Memory B cell (primary cell): ENCODE measurements around the gene EXT2.

Experiments used
- ATAC-seq: fragments of 150-1000 bp; cut with Tn5 transposase; 2 replicates; pipeline ENCODE4 v1.10.0; 2021; ENCODE audit warnings: low read depth, mild to moderate bottlenecking, moderate library complexity
- DNase-seq, 2 donors: peaks; one replicate each; pipeline ENCODE4 v3.0.0; 2022; ENCODE audit warnings: low spot score in 2 of 2
- H3K27ac Mint-ChIP-seq: one replicate; pipeline ENCODE4 v1.8.0; 2022; ENCODE audit warnings: mild to moderate bottlenecking, moderate library complexity, mixed read lengths
- H3K27me3 Mint-ChIP-seq: one replicate; pipeline ENCODE4 v1.8.0; 2022; ENCODE audit warnings: mixed read lengths
- H3K36me3 Mint-ChIP-seq: one replicate; pipeline ENCODE4 v1.8.0; 2022; ENCODE audit warnings: mild to moderate bottlenecking, mixed read lengths
- H3K4me1 Mint-ChIP-seq: one replicate; pipeline ENCODE4 v1.8.0; 2022; ENCODE audit warnings: mixed read lengths
- H3K4me3 Mint-ChIP-seq: one replicate; pipeline ENCODE4 v1.8.0; 2022; ENCODE audit warnings: mild to moderate bottlenecking, moderate library complexity, mixed read lengths
- H3K9me3 Mint-ChIP-seq: one replicate; pipeline ENCODE4 v1.8.0; 2022; ENCODE audit warnings: mixed read lengths

Gene EXT2

DNA sequence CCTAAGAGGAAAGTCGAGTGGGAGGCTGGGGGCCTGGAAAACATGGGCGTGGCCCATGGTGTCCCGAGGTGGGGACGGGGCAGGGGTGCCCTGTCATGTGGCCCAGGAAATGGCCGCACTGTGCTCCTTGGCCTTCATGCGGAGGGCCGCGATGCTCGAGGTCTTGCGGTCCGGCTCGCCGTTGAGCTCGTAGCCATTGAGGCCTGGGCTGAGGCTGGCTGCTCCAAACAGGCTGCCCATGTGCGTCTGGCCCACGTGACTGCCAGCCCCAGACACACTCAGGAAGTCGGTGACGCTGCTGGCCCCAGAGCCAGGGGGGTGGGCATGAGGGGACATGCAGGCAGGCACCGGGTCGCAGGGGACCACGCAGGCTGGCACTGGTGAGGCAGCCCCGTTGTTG lies 169.3 kb downstream of the EXT2 start:
- Mint-ChIP-seq H3K4me1 (no peaks in the 10 kb centered on the region), H3K9me3 (no peaks in the 10 kb centered on the region), H3K27me3 (peaks cover 2% of the 10 kb centered on the region), H3K27ac (no peak overlapping the region), H3K36me3 (no peaks in the 10 kb centered on the region), H3K4me3 (no peak overlapping the region)
- no peak for ATAC-seq
- no peak for DNase-seq

- H3K9me3 Mint-ChIP-seq, result no peaks in the 10 kb centered on the region
- DNase-seq (no peak), ATAC-seq (no peak)
- H3K27me3 Mint-ChIP-seq, result peaks cover 2% of the 10 kb centered on the region
- H3K4me3 Mint-ChIP-seq, result no peak overlapping the region
- no peaks in the 10 kb centered on the region for H3K36me3 Mint-ChIP-seq
- no peaks in the 10 kb centered on the region for H3K4me1 Mint-ChIP-seq
- no peak overlapping the region for H3K27ac Mint-ChIP-seq
These were observed 170.7 kb downstream of the EXT2 start for GRCh38 chr11:44266056-44266780.

DNA sequence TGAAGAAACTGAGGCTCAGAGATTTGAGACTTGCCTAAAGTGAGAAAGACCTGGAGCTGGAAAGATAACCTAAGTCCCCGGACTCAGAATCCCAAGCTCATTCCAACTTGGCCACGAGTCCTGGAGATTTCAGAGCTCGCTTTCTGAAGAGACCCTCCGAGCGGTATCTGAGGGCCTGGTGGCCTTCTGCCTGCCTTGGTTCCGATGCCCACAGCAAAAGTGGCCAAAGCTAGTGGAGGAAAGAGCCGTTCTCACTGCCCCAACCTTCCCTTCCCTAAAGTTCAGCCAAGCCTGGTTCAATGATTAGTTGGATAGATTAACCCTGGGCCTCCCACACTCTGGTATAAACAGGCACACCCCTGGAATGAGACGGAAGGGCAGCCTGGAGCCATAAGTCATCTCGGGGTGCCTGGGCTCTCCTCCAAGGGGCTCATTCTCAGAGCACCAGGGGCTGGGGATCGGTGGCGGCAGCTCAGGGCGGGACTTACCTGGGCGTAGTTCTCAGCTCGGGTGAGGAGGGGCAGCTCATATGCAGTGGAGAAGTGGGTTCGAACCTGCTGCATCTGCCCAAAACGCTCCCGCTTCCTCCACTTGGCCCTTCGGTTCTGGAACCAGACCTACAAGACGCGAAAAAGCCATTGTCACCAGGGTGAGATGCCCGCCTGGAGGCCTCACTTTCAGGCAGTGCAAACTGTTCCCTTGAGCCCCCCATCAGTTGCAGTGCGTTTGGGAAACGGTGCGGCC lies 171.7 kb downstream of the EXT2 start:
- Mint-ChIP-seq H3K4me1 (no peaks in the 10 kb centered on the region), H3K27me3 (peaks cover 6% of the 10 kb centered on the region), H3K9me3 (no peaks in the 10 kb centered on the region), H3K36me3 (no peaks in the 10 kb centered on the region), H3K27ac (no peak overlapping the region), H3K4me3 (no peak overlapping the region)
- DNase-seq (no peak), ATAC-seq (no peak)

DNA sequence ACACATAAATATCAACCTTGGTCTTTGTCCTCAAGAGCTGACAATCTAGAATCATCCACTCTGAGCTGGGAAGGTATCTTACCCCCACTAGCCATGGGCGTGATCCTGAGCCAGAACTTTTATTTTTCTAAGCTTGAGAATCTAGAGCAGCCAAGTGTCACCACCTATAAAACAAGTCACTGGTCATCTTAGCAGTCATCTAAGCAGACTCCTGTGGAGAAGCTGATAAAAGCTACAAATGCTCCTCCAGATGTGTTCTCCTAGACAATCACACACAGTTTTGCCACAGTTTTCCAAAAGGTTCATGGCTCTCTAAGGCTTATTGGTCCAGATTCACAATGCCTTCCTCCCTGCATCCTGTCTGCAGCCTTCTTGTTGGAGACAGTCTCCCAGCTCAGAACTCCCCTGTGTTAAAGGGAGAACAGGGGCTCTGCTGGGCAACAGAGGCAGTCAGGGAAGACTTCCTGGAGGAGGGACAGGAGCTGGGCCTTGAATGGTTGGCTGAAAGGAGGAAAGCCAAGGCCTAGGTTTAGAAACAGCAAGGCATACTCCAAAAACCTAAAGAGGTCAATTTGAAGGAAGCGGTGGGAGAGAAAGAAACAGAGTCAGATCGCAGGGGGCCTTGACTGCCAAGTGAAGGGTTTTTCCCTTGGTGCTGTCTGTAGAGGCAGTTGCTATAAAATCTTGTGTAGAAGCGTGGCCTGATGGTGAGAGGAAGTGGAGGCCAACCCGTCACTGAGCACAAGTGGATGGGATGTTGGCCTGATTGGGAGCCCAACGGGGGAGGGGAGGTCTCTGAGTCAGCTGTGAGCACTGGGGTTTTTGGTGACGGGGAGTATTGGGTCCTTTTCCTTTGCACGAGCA lies 172.5 kb downstream of the EXT2 start:
- H3K4me3 Mint-ChIP-seq, result no peak overlapping the region
- DNase-seq (no peak), ATAC-seq (no peak)
- no peaks in the 10 kb centered on the region for H3K36me3 Mint-ChIP-seq
- no peak overlapping the region for H3K27ac Mint-ChIP-seq
- H3K27me3 Mint-ChIP-seq, result peaks cover 6% of the 10 kb centered on the region
- H3K9me3 Mint-ChIP-seq, result no peaks in the 10 kb centered on the region
- H3K4me1 Mint-ChIP-seq, result no peaks in the 10 kb centered on the region

- no peaks in the 10 kb centered on the region for H3K36me3 Mint-ChIP-seq
- no peaks in the 10 kb centered on the region for H3K9me3 Mint-ChIP-seq
- no peaks in the 10 kb centered on the region for H3K4me1 Mint-ChIP-seq
- ATAC-seq (no peak), DNase-seq (no peak)
- H3K4me3 Mint-ChIP-seq, result no peak overlapping the region
- H3K27me3 Mint-ChIP-seq, result peaks cover 6% of the 10 kb centered on the region
- no peak overlapping the region for H3K27ac Mint-ChIP-seq
These were observed 173.2 kb downstream of the EXT2 start for GRCh38 chr11:44268614-44269080.

- Mint-ChIP-seq H3K27ac (no peak overlapping the region), H3K4me3 (no peak overlapping the region), H3K9me3 (no peaks in the 10 kb centered on the region), H3K4me1 (no peaks in the 10 kb centered on the region), H3K27me3 (peaks cover 6% of the 10 kb centered on the region), H3K36me3 (no peaks in the 10 kb centered on the region)
- DNase-seq, result no peak
- no peak for ATAC-seq
These were observed 174.2 kb downstream of the EXT2 start for GRCh38 chr11:44269369-44270351.

DNA sequence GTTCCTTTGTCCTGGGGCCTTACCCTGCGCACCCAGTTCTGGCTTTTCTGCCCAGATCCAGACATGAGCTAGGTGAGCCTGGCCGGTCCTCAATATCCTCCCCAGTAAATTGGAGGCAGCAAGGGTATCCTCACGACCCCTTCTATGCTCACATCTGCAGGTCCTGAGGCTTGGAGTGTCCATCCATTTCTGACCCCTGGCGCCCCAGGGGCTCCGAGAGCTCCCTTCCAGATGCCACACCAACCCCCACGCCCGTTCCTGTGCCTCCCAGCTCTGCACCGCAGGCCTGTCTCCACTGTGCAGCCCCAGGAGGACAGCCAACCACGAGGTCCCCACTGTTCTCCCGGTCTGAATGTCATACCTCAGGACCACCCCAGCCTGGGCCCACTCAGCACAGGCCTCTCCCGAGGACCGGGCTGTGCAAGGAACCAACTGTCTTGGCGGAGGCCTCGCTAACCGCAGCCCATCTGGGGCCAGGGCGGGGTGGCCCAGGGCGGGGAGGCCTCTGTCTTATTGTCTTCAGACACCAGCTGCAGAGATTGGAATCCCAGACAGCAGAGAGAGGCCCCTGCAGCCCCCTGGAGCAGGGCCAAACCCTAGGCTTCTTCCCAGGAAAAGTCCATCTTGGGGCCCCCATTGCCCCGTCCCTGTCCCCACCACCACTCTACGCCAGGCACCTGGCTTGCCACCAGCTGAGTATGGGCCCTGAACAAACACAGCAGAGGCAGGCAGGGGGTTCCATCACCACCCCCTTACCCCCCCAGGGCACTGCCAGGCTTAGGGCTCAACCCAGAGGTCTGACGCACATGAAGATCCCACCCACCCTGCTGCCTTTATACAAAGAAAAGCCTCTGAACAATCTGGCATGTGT lies 175.2 kb downstream of the EXT2 start:
- no peak overlapping the region for H3K4me3 Mint-ChIP-seq
- DNase-seq (no peak), ATAC-seq (no peak)
- peaks cover 6% of the 10 kb centered on the region for H3K27me3 Mint-ChIP-seq
- H3K9me3 Mint-ChIP-seq, result no peaks in the 10 kb centered on the region
- no peak overlapping the region for H3K27ac Mint-ChIP-seq
- no peaks in the 10 kb centered on the region for H3K36me3 Mint-ChIP-seq
- H3K4me1 Mint-ChIP-seq, result no peaks in the 10 kb centered on the region

DNA sequence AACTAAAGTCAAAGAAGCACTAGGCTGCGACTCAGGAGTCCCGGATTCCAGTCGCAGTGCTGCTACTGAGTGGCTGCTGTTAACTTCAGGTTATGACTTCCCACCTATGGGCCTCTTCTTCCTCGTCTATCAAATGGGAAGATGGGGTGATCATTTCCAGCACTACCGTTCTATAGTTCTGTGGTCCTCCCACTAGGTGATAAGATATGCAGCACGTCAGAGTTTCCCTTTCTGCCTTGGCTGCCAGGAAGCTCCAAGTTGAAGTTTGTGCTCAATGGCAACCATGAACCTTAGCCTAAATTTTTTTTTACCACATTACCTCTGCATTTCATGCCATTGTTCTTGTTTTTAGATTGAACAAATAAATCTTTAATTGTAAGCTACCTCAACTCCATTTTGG lies 175.8 kb downstream of the EXT2 start:
- ATAC-seq (no peak), DNase-seq (no peak)
- Mint-ChIP-seq H3K4me1 (no peaks in the 10 kb centered on the region), H3K27ac (no peak overlapping the region), H3K36me3 (no peaks in the 10 kb centered on the region), H3K27me3 (peaks cover 6% of the 10 kb centered on the region), H3K9me3 (no peaks in the 10 kb centered on the region), H3K4me3 (no peak overlapping the region)

GRCh38 chr11:44274404-44274803 lies 178.9 kb downstream of the EXT2 start:
- no peak overlapping the region for H3K4me3 Mint-ChIP-seq
- H3K27ac Mint-ChIP-seq, result no peak overlapping the region
- no peaks in the 10 kb centered on the region for H3K36me3 Mint-ChIP-seq
- H3K4me1 Mint-ChIP-seq, result no peaks in the 10 kb centered on the region
- H3K9me3 Mint-ChIP-seq, result no peaks in the 10 kb centered on the region
- peaks cover 3% of the 10 kb centered on the region for H3K27me3 Mint-ChIP-seq
- no peak for ATAC-seq
- no peak for DNase-seq

DNA sequence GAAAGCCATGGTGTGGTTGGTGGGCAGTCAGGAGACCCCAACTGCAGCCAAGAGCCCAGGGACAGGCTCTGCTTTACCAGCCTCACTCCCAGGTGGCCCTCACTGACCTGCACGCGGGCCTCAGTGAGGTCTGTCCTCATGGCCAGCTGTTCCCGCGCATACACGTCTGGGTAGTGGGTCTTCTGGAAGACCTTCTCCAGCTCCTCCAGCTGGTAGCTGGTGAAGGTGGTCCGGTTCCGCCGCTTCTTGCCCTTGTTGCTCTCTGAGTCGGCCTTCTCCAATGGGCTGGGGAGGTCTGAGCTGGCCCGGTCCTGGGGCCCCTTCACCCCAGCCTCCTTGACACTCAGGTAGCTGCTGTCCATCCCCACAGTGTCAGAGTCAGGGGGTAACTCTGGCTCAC lies 179.8 kb downstream of the EXT2 start:
- H3K27me3 Mint-ChIP-seq, result peaks cover 8% of the 10 kb centered on the region

DNA sequence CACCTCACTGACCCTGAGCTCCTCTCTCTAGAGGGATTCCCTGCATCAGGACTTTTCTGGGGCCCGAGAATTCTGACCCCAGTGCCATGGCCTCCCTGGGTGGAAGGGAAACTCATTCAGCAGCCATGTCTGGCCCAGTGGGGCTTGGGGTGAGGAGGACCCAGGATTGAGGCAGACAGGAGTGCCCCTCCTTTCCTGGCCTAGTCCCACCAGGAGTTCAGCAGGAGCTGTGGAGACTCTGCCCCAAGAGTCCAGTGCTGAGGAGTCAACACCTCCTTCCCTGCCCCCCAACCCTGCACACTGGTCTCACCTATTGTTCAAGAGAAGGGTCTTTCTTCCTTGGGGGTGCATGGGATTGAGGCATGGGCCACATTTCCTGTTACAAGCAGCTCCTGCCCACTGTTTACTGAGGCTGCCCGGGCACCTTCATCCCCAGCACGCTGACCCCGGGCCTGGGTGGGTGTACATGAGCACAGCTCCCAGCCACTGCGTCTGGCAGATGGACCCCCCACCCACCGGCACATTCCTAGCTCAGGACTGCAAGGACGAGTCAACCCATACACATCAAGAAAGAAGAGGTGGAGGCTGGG lies 180.6 kb downstream of the EXT2 start:
- Mint-ChIP-seq H3K4me1 (no peaks in the 10 kb centered on the region), H3K27me3 (peaks cover 10% of the 10 kb centered on the region), H3K36me3 (no peaks in the 10 kb centered on the region), H3K9me3 (no peaks in the 10 kb centered on the region), H3K27ac (no peak overlapping the region), H3K4me3 (no peak overlapping the region)
- DNase-seq, result no peak
- ATAC-seq, result no peak

More for the DNA sequence above, 179.8 kb downstream of the EXT2 start:
- DNase-seq, result no peak
- no peaks in the 10 kb centered on the region for H3K36me3 Mint-ChIP-seq
- no peak overlapping the region for H3K4me3 Mint-ChIP-seq
- H3K4me1 Mint-ChIP-seq, result no peaks in the 10 kb centered on the region
- ATAC-seq, result no peak
- H3K9me3 Mint-ChIP-seq, result no peaks in the 10 kb centered on the region
- H3K27ac Mint-ChIP-seq, result no peak overlapping the region
